HG03521 (cell line): ENCODE results near the gene DUSP2.

ENCODE experiments used
- ATAC-seq: cut with Tn5 transposase; IDR thresholded peaks from one replicate; pipeline ENCODE4 v1.9.1; 2021; ENCODE audit warnings: mild to moderate bottlenecking, moderate library complexity; ENCODE audit not compliant: unreplicated experiment

DUSP2 gene

DNA sequence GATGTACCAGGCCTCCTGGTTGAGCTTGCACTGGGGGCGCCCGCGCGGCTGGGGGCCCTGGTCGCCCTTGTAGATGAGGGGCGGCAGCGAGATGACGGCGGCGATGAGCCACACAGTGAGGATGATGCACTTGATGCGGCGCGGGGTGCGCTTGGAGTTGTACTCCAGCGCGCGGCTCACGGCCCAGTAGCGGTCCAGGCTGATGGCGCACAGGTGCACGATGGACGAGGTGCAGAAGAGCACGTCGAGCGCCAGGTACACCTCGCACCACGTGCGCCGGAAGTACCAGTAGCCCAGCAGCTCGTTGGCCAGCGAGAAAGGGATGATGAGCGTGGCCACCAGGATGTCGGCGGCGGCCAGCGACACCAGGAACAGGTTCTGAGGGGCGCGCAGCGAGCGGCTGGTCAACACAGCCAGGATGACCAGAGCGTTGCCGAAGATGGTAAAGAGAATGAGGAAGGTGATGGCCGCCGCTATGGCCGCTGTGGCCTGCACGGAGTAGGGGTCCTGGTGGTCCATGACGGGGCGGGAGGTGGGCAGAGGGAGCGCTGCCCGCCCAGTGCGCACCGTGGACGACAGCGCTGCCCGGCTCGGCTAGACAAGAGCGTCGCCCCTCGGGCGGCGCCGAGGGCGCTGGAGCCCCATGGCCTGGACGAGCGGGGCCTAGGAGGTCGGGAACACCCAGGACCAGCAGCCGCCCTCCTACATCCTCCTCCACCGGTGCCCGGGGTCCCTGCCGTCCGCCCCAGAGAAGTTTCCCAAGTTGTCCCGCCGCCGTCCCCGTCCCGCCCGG lies 29.4 kb downstream of the DUSP2 start:
- no peak for ATAC-seq

GRCh38 chr2:96114903-96115581 lies 30.2 kb downstream of the DUSP2 start:
- no peak for ATAC-seq

DNA sequence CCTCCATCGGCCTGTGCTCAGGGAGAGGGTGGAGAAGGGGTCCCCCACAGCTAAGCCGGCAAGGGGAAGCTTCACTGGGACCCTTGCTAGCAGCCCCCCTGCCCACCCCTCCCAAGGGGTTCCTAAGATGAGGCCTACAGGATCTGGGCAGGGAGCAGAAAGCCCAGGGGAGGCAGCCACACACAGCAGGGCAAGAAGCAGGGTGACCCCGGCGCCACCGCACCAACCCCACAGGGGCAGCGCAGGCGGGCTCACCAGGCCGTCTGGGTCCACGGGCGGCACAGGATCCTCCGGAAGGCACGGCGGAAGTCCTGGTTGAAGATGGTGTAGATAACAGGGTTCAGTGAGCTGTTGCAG lies 30.7 kb downstream of the DUSP2 start:
- no peak for ATAC-seq

DNA sequence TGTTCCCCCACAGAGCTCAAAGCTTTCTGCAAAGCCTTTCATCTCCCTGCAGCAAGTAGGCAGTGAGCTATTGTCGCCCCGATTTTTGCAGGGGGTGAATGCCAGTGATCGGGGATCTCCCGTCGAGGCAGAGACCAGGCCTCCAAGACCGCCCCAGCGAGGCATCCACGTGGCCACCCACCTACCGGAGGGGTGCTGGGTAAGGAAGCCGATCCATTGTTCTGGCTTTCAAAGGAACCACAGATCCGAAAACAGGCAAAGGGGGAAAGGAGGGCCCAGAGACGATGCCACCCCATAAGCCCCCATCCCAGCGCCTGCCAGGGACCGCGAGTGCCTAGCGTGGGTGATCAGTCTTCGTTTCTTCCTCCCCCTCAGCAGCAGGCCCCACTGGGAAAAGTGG lies 31.3 kb downstream of the DUSP2 start:
- ATAC-seq = no peak

- no peak for ATAC-seq
Observed at GRCh38 chr2:96113367-96113677, 31.9 kb downstream of the DUSP2 start.

DNA sequence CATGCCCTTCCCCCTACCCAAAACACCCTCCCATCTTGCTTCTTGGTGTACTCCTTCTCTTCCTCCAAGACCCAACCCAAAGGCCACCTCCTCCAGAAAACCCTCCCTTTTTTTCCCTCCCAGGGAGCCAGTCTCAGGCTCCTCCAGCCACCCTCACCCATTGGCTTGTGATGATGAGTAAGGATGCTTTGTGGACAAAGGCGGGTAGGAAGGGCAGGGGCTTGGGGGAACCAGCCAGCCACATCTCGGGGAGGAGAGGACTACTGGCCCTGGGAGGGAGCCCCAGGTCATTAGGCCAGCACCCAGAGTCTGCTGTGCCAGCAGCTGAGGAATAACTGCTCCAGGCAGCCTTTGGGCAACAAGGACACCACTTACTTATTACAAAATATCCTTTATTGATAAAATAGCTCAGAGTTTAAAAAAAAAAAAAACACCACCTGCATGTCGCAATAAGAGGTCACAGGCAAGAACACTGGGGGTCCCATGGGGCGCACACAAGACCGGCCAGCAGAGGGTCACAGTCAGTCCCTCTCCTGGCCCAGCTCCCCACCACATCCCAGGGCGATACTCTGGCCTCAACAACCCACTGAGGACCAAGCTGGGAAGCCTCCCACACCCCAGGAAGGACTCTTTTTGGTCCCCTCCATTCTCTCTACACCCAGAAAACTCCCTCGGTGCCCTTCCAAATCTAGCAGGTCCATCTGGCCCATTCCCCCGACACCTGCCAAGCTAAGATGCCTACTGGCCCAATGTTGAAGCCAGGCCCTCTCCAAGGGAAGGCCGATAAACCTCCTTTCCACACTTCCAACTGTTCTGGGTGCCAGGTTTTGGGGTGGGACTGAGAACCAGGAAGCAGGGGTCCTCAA lies 32.5 kb downstream of the DUSP2 start:
- no peak for ATAC-seq

GRCh38 chr2:96111823-96112500 lies 33.3 kb downstream of the DUSP2 start:
- ATAC-seq = no peak

DNA sequence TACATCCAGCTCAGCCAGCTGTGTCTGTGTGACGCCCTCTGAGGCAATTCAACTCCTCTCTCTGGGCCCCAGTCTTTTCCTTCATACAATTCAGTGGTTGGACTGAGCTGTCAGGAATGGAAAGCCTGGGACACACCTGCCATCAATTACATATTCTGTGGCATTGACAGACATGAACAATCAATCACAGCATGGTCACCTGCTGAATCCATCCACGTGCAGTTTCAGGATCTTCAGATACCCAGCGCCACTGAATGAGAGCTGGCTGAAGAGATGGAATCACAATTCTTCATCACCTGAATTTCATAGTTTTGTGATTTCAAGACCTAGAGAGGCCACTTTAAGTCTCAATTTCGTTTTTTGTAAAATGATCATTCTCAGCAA lies 34.0 kb downstream of the DUSP2 start:
- ATAC-seq = no peak

GRCh38 chr2:96110621-96111256 lies 34.5 kb downstream of the DUSP2 start:
- no peak for ATAC-seq

GRCh38 chr2:96109931-96110511 lies 35.2 kb downstream of the DUSP2 start:
- no peak for ATAC-seq

DNA sequence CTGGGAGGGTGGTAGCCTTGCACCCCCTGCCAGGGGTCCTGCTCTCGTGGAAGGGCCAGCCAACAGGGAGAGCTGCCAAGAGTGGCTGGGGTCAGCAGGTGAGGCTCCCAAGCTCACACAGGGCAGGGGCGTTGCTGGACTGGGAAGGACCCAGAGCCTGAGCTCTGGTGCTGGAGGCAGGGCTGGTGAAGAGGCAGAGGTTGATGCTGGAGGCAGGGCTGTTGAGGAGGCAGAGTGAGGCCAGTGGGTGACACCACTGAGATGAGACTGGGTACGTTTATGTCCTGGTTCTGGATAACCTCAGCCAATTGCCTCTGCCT lies 35.9 kb downstream of the DUSP2 start:
- no peak for ATAC-seq

DNA sequence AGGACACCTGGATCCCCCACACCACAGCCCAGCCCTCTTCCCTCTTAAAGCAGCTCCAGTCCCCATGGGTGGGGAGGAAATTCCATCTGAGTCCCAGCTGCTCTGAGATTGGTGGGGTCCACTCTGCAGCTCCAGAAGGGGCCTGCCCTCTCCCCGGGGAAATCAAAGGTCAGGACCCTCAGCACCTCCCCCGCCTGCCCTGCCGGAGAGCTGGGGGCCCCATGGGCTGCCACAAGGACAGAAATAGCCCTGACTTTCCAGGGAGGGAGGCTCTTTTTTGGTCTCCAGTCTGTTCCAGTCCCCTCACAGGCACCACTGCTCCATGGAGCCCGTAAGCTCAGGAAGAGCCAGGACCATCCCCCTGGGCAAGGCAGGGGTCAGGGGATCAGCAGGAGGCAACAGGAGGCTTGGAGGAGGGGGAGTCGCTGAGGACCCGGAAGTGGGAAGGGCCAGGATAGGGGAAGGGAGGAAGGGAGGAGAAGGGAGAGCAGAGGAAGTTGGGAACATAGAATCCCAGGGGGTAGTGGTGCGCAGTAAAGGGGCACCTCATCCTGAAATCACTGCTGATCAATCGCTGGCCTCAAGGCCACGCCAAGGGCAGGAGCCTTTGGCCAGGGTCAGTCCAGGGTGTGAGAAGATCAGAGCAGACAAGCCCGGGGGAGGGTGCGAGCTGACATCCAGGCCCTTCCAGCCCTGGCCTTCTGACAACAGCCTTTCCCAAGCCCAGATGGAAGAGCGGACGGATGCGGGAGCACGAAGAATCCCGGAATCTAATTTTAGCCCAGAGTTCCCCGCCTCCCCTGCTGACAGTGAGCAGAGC lies 36.5 kb downstream of the DUSP2 start:
- no peak for ATAC-seq

DNA sequence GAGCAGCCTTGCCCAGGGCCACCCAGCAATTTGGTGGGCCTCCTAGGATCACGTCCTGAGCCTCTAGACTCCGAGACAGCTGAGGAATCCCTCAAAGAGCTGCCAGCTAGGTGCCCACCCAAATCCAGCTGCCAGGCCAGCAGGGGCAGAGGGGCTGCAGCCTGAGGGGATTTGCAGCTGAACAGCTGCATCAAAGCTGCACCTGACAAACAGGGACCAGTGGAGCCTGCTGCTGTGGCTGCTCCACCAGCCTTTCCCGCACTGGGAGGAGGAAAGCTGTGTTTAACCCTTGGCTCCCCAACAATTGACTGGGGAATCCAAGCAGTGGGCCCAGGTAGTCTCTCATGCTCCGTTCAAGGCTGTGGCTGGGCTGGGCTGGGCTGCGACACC lies 37.1 kb downstream of the DUSP2 start:
- ATAC-seq = no peak

DNA sequence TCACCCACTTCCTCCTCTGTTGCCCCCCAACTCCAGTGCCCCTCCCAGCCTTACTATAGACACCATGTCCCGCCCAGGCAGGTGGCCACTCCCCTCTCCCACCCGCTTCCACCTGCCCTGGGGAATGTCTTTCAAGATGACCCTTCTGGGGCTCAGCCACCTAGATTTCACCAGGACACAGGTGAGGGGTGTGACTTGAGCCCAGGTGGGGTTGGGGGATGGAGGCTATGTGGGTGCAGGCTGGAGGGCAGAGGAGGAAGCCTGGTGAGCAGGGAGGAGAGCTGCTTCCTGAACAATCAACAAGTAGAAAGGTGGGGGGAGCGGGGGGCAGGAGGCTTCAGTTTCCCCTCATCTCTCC lies 37.6 kb downstream of the DUSP2 start:
- ATAC-seq = no peak

GRCh38 chr2:96106991-96107707 lies 38.1 kb downstream of the DUSP2 start:
- no peak for ATAC-seq

GRCh38 chr2:96105994-96106715 lies 39.1 kb downstream of the DUSP2 start:
- ATAC-seq = no peak

GRCh38 chr2:96105152-96105915 lies 39.9 kb downstream of the DUSP2 start:
- no peak for ATAC-seq

DNA sequence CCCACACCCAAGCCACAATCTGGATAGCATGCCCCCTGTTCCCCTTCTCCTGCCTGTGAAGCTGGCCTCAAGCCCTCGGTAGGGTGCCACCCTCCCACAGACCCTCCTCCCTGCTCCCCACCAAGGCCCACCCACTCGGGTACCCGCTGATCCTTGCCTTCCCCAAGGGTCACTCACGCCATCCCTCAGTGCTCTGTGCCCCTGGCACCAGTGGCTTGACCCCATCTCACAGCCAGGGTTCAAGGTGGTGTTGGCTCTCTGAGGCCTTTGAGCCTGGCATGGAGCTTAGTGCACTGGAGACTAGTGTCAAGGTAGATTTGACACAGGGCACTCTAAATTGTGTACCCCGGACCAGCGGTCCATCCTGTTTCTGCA lies 40.8 kb downstream of the DUSP2 start:
- ATAC-seq = no peak
